Measurements from ENCODE around the gene CHST14.

Gene CHST14

DNA sequence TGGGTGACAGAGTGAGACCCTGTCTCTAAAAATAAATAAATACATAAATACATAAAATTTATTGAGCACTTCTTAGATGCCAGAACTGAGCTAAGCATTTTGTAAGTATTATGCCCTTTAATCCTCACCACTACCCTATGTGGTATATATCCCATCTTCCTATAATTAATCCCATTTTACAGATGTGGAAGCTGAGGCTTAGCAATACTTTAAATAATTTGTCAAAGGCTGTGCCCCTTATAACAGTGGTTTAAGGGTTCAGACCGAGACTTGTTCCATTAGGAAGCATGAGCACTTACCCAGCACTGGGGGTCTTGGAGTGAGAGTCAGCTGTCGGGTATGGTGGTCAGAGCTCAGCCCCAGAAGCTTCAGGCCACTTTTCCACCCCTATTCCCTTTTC, 7.5 kb upstream of the CHST14 start:
- DNase-seq, result no peak

- DNase-seq, result no peak
Measured at GRCh38 chr15:40463886-40464545, 6.8 kb upstream of the CHST14 start.

GRCh38 chr15:40464595-40465185, 6.1 kb upstream of the CHST14 start:
- DNase-seq, result no peak

GRCh38 chr15:40465939-40466338, 4.8 kb upstream of the CHST14 start:
- DNase-seq, result no peak

- DNase-seq, result peak in 3 of 4 experiments; percentile 35 to 48 (median 42)
Measured at GRCh38 chr15:40466426-40467260, 4.1 kb upstream of the CHST14 start.

GRCh38 chr15:40467261-40467615, 3.5 kb upstream of the CHST14 start:
- no peak for DNase-seq

GRCh38 chr15:40468898-40469331, 1.9 kb upstream of the CHST14 start:
- DNase-seq, result peak; percentile 41 to 71 (median 52)

- DNase-seq, result no peak
Measured at GRCh38 chr15:40469776-40470390, 901 bp upstream of the CHST14 start.

DNA sequence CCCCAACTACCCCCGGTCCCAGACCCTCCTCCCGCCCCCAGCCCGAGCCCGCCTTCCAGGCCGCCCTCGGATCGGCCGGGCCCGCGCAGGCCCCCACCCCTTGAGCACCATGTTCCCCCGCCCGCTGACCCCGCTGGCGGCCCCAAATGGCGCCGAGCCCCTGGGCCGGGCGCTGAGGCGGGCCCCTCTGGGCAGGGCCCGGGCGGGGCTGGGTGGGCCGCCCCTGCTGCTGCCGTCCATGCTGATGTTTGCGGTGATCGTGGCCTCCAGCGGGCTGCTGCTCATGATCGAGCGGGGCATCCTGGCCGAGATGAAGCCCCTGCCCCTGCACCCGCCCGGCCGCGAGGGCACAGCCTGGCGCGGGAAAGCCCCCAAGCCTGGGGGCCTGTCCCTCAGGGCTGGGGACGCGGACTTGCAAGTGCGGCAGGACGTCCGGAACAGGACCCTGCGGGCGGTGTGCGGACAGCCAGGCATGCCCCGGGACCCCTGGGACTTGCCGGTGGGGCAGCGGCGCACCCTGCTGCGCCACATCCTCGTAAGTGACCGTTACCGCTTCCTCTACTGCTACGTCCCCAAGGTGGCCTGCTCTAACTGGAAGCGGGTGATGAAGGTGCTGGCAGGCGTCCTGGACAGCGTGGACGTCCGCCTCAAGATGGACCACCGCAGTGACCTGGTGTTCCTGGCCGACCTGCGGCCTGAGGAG, 472 bp downstream of the CHST14 start:
- peak in 3 of 4 experiments; percentile 27 to 31 (median 28) for DNase-seq

GRCh38 chr15:40471808-40472150, 995 bp downstream of the CHST14 start:
- DNase-seq, result peak in 1 of 4 experiments; percentile 36

DNA sequence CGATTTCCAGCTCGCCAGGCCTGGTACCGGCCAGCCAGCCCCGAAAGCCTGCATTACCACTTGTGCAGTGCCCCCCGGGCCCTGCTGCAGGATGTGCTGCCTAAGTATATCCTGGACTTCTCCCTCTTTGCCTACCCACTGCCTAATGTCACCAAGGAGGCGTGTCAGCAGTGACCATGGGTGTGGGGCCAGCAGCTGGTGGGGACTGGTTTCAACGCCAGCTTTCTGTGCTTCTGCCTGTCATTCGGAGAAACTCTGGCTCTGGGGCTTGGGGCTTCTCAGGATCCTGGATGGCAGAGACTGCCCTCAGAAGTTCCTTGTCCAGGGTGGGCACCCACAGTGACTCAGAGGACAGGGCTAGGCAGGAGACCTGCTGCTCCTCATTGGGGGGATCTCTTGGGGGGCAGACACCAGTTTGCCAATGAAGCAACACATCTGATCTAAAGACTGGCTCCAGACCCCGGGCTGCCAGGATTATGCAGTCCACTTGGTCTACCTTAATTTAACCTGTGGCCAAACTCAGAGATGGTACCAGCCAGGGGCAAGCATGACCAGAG, 1.5 kb downstream of the CHST14 start:
- no peak for DNase-seq

- no peak for DNase-seq
Measured at GRCh38 chr15:40474581-40474980, 3.8 kb downstream of the CHST14 start.

DNA sequence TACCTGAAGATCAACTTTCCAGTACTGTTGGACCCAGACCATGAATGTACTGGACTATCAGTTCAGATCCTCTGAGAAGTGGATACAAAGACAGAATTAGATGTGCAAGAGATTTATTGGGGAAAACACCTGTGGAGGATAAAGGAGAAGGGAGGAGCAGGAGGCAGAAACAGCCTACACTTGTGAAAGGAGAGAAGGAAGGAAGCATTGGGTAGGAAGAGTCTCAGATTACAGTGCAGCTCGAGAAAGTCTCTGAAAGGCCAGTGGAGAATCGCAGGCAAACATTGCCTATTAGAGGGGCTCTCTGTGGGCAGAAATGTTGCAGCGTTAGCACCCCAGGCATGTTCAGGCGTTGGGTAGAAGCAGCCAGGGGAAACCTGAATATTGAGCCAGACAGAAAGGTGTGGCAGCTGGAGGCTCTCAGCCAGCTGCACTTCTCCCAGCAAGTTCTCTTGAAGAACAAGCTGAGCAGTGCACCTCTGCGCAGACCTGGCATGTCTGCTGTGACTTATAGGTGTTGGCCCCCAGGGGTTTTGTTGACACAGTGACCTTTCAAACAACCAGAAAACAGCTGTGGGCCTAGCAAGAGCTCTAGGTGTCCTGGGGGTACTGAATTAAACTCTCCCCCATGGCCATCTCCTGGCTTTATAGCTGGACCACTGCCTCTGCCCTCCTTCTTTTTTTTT, 7.0 kb downstream of the CHST14 start:
- DNase-seq, result no peak

DNA sequence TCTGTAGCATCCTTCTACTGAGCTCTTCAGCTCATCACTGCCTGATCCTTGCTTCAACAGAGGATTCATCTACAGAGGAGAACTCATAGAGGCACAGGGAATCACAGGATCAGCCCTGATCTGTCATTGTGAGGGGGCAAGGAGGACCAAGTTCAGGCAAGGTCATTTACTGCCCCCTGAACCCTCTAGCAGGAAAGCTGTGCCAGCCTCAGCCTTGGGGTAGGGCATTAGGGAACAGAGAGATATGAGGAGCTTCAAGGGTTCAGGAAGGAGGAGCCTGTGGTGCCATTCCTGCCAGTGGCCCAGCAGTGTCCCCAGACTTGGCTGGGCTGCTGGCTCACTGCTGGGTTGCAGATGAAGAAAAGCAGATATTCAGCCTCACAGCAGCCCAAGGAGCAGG, 8.2 kb downstream of the CHST14 start:
- no peak for DNase-seq

GRCh38 chr15:40481341-40482074, 10.7 kb downstream of the CHST14 start:
- DNase-seq, result no peak

- no peak for DNase-seq
Measured at GRCh38 chr15:40483919-40484318, 13.1 kb downstream of the CHST14 start.

- DNase-seq, result no peak
Measured at GRCh38 chr15:40486066-40486770, 15.4 kb downstream of the CHST14 start.

DNA sequence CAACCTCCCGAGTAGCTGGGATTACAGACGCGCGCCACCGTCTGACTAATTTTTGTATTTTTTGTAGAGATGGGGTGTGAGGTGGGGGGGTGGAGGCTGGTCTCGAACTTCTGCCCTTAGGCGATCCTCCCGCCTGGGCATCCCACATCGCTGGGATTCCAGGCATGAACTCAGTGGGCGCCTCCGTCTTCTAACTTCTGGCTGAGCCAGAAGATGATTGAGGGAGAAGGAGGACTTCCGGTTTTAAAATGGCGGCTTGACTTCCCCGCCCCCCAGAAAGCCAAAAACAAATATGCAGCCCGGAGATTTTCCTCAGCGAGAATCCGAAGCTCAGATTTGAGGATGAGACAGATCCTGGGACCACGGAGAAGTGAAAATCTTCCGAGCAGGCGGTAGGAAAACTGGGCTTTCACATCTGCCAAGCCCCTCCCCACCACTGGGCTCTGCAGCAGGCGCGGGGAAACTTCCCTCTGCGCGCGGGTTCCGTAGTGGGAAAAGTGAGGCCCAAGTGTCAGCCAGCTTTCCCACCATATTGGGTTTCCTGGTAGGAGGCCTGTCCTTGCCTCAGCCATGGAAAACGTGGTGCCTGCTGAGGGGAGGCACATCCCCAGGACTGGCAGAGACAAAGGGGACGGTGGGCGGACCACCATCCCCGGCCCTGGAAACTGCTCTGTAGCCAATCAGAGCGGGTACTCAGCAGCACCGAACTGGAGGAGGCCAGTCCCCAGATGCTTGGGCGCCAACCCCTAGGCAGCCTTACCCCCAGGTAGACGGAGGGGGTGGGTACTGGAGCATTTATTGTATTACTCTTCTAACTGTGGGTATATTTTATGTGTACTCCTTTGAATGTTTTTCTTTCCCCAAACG, 17.3 kb downstream of the CHST14 start:
- no peak for DNase-seq

Measured in suppressor macrophage (primary cell).